Neural progenitor cell (in vitro differentiated cells): Measurements from ENCODE around the gene PIP5K1B. TPM values are rescaled to one million over a fixed set of nuclear protein-coding genes. Genes with fewer than 3 reads are reported as not detected.

ENCODE experiments used
- DNase-seq: peaks from one replicate; pipeline ENCODE4 v3.0.0-alpha.2; 2016; ENCODE audit warnings: low spot score
- H2AFZ ChIP-seq: fragments of 200-600 bp; sonication (generic); replicated peaks from 2 replicates; pipeline ENCODE4 v1.6.1; 2016; ENCODE audit warnings: antibody characterized with exemption
- H3F3A ChIP-seq: fragments of 200-600 bp; sonication (generic); 2 replicates; pipeline ENCODE4 v1.6.1; 2016; ENCODE audit warnings: antibody characterized with exemption, low read depth
- H3K27ac ChIP-seq: fragments of 200-600 bp; sonication (generic); 2 replicates; pipeline ENCODE4 v1.5.1; 2016; ENCODE audit warnings: mild to moderate bottlenecking
- H3K27me3 ChIP-seq: fragments of 200-600 bp; sonication (generic); 2 replicates; pipeline ENCODE4 v1.6.1; 2016; ENCODE audit warnings: mild to moderate bottlenecking, moderate library complexity
- H3K36me3 ChIP-seq: fragments of 200-600 bp; sonication (generic); 2 replicates; pipeline ENCODE4 v1.5.1; 2016
- H3K4me1 ChIP-seq: fragments of 200-600 bp; sonication (generic); 2 replicates; pipeline ENCODE4 v1.6.1; 2016; ENCODE audit warnings: mixed run types
- H3K4me2 ChIP-seq: fragments of 200-600 bp; sonication (generic); 2 replicates; pipeline ENCODE4 v1.6.1; 2016
- H3K4me3 ChIP-seq: fragments of 200-600 bp; sonication (generic); 2 replicates; pipeline ENCODE4 v1.5.1; 2016
- H3K79me2 ChIP-seq: fragments of 200-600 bp; sonication (generic); 2 replicates; pipeline ENCODE4 v1.6.1; 2016; ENCODE audit warnings: low read depth
- H3K9ac ChIP-seq: fragments of 200-600 bp; sonication (generic); 2 replicates; pipeline ENCODE4 v1.6.1; 2016
- H3K9me3 ChIP-seq: fragments of 200-600 bp; sonication (generic); 2 replicates; pipeline ENCODE4 v1.5.1; 2016; ENCODE audit warnings: low read depth
- H4K20me1 ChIP-seq: fragments of 200-600 bp; sonication (generic); 2 replicates; pipeline ENCODE4 v1.6.1; 2016; ENCODE audit warnings: low read depth
- H3K27ac Mint-ChIP-seq: 3 replicates; pipeline ENCODE4 v1.8.0; 2021; ENCODE audit warnings: mixed read lengths
- H3K27me3 Mint-ChIP-seq: 2 replicates; pipeline ENCODE4 v1.8.0; 2022; ENCODE audit warnings: low read depth, mild to moderate bottlenecking, inconsistent platforms, moderate library complexity, mixed read lengths; ENCODE audit not compliant: insufficient read depth
- H3K36me3 Mint-ChIP-seq: 3 replicates; pipeline ENCODE4 v1.8.0; 2021; ENCODE audit warnings: mixed read lengths
- H3K4me1 Mint-ChIP-seq: 3 replicates; pipeline ENCODE4 v1.8.0; 2021; ENCODE audit warnings: mixed read lengths
- H3K4me3 Mint-ChIP-seq: 3 replicates; pipeline ENCODE4 v1.8.0; 2021; ENCODE audit warnings: mild to moderate bottlenecking, moderate library complexity, mixed read lengths
- H3K9me3 Mint-ChIP-seq: 3 replicates; pipeline ENCODE4 v1.8.0; 2020; ENCODE audit warnings: mixed read lengths
- CTCF ChIP-seq: fragments of 200-600 bp; sonication (generic); IDR thresholded peaks from 2 replicates; pipeline ENCODE4 v1.5.1; 2017; ENCODE audit warnings: antibody characterized with exemption, mild to moderate bottlenecking
- EZH2 ChIP-seq: fragments of 200-600 bp; sonication (generic); IDR thresholded peaks from 2 replicates; pipeline ENCODE4 v1.6.1; 2017; ENCODE audit warnings: antibody characterized with exemption, mild to moderate bottlenecking, moderate library complexity
- EZH2phosphoT487 ChIP-seq: fragments of 200-600 bp; sonication (generic); IDR thresholded peaks from 2 replicates; pipeline ENCODE4 v1.6.1; 2017; ENCODE audit warnings: antibody characterized with exemption
- total RNA-seq: library from RNA; depleted of rRNA; stranded (reverse); fragments of >200 nt; gene quantifications from 2 replicates; pipeline ENCODE4 v1.2.3, GENCODE V29; 2015; ENCODE audit warnings: low replicate concordance

PIP5K1B gene
- total RNA-seq, 1 donor from 2014 or later, result 3.2 TPM

GRCh38 chr9:68709291-68710110, 4.5 kb downstream of the PIP5K1B start:
- Histone ChIP-seq H3K9me3 (no peaks in the 10 kb centered on the region), H3K9ac (no peak overlapping the region), H3K4me3 (no peak overlapping the region), H3K4me1 (peaks cover 11% of the 10 kb centered on the region), H3K27me3 (peaks cover 66% of the 10 kb centered on the region), H3K27ac (no peak overlapping the region), H3K4me2 (no peak overlapping the region), H2AFZ (no peak overlapping the region), H3K36me3 (no peaks in the 10 kb centered on the region), H4K20me1 (peaks cover 8% of the 10 kb centered on the region), H3F3A (peaks cover 14% of the 10 kb centered on the region), H3K79me2 (no peaks in the 10 kb centered on the region)
- Mint-ChIP-seq H3K27ac (no peak overlapping the region), H3K36me3 (peaks cover 19% of the 10 kb centered on the region), H3K4me1 (peaks cover 38% of the 10 kb centered on the region), H3K4me3 (no peak overlapping the region), H3K9me3 (no peaks in the 10 kb centered on the region), H3K27me3 (peaks cover 4% of the 10 kb centered on the region)
- DNase-seq, result no peak
- TF ChIP-seq EZH2 (no peak), EZH2phosphoT487 (no peak), CTCF (no peak)

- H3K27me3 ChIP-seq, result peaks cover 66% of the 10 kb centered on the region
- peaks cover 11% of the 10 kb centered on the region for H3K4me1 ChIP-seq
- H2AFZ ChIP-seq, result no peak overlapping the region
- no peak for TF ChIP-seq EZH2
- no peak for TF ChIP-seq CTCF
- TF ChIP-seq EZH2phosphoT487, result no peak
- Mint-ChIP-seq H3K4me3 (no peak overlapping the region), H3K27ac (peak overlapping the region; percentile 76), H3K4me1 (peaks cover 37% of the 10 kb centered on the region), H3K36me3 (peaks cover 21% of the 10 kb centered on the region), H3K27me3 (peaks cover 4% of the 10 kb centered on the region), H3K9me3 (no peaks in the 10 kb centered on the region)
- no peak overlapping the region for H3K27ac ChIP-seq
- no peaks in the 10 kb centered on the region for H3K9me3 ChIP-seq
- H3K79me2 ChIP-seq, result no peaks in the 10 kb centered on the region
- peaks cover 8% of the 10 kb centered on the region for H3F3A ChIP-seq
- DNase-seq, result no peak
- no peak overlapping the region for H3K4me3 ChIP-seq
- no peaks in the 10 kb centered on the region for H3K36me3 ChIP-seq
- H4K20me1 ChIP-seq, result peaks cover 8% of the 10 kb centered on the region
- no peak overlapping the region for H3K9ac ChIP-seq
- H3K4me2 ChIP-seq, result no peak overlapping the region
Observed at GRCh38 chr9:68710111-68710471, 5.1 kb downstream of the PIP5K1B start.

GRCh38 chr9:68711281-68711680, 6.2 kb downstream of the PIP5K1B start:
- Mint-ChIP-seq H3K27me3 (peaks cover 1% of the 10 kb centered on the region), H3K4me1 (peaks cover 37% of the 10 kb centered on the region), H3K4me3 (no peak overlapping the region), H3K27ac (no peak overlapping the region), H3K9me3 (peaks cover 4% of the 10 kb centered on the region), H3K36me3 (peaks cover 26% of the 10 kb centered on the region)
- H4K20me1 ChIP-seq, result peaks cover 8% of the 10 kb centered on the region
- H3K9ac ChIP-seq, result no peak overlapping the region
- H3K27ac ChIP-seq, result no peak overlapping the region
- H3K9me3 ChIP-seq, result no peaks in the 10 kb centered on the region
- peaks cover 55% of the 10 kb centered on the region for H3K27me3 ChIP-seq
- H2AFZ ChIP-seq, result no peak overlapping the region
- TF ChIP-seq CTCF, result no peak
- no peaks in the 10 kb centered on the region for H3K79me2 ChIP-seq
- H3K4me3 ChIP-seq, result no peak overlapping the region
- no peak overlapping the region for H3K4me2 ChIP-seq
- peaks cover 6% of the 10 kb centered on the region for H3K4me1 ChIP-seq
- peaks cover 8% of the 10 kb centered on the region for H3F3A ChIP-seq
- no peak for DNase-seq
- H3K36me3 ChIP-seq, result no peaks in the 10 kb centered on the region
